Right ventricle myocardium superior (tissue), 1 donor: ENCODE results near the gene ITGB5. TPM values are rescaled to one million over a fixed set of nuclear protein-coding genes. Genes with fewer than 3 reads are reported as not detected.
"Not testable (repeated sequence)": the region's sequence is repeated elsewhere in the genome, so short reads cannot be mapped to it uniquely, and the experiment has no call there.

Experiments used
- ATAC-seq: fragments of 200-7000 bp; cut with Tn5 transposase; one replicate; pipeline ENCODE4 v1.9.1; 2020; ENCODE audit warnings: mild to moderate bottlenecking; ENCODE audit not compliant: poor library complexity
- DNase-seq: peaks from one replicate; pipeline ENCODE4 v3.0.0-alpha.2; 2020
- intact Hi-C: fragments of 100-400 bp; cut with DNase I; formaldehyde crosslinking; loops from one replicate; pipeline ENCODE4 v1.11.2; 2022
- total RNA-seq: library from RNA; stranded (reverse); fragmentation: NEBNext Ultra II Directional; extraction: Animal tissue kit (Norgen Biotek cat#: 25700); gene quantifications from one replicate; pipeline ENCODE4 v1.2.1, GENCODE V29; 2021
- donor health status: DM: no; HTN: yes; CAD: no; lungs with severe emphysema.

Gene ITGB5
- total RNA-seq, 1 donor from 2014 or later = 112 TPM

DNA sequence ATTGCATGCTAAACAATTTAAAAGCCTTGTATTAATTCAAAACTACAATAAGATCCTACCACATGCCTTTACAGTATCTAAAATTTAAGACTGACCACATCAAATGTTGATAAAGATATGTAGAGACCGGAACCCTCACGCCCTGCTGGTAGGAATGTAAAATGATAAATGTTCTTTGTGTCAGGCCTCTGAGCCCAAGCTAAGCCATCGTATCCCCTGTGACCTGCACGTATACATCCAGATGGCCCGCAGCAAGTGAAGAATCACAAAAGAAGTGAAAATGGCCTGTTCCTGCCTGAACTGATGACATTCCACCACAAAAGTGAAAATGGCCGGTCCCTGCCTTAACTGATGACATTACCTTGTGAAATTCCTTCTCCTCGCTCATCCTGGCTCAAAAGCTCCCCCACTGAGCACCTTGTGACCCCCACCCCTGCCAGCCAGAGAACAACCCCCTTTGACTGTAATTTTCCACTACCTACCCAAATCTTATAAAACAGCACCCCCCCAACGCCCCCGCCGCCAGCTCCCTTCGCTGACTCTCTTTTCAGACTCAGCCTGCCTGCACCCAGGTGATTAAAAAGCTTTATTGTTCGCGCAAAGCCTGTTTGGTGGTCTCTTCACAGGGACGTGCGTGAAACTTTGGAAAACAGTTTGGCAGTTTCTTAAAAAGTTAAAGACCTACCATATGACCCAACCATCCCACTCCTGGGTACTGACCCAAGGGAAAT is 59.5 kb downstream of the ITGB5 start:
- intact Hi-C loops, ATAC-seq, DNase-seq: not testable (repeated sequence)

DNA sequence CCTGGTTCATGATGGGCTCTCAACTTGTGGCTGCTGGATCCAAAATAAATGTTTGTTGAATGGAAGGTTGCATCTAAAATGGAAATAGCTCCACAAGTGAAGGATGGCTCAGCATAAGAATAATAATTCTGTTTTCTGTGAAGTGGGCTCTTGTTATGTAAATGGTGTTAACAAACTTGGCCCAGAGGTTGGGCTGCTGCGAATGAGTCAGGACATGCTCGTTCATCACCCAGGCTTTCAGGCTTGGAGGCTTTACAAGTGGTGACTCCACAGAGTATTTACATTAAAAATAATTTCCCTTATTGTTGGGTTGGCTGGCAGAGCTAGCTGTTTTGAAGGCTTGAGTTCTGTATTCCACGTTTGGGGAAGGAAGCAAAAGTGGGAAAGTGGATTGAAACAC is 60.5 kb downstream of the ITGB5 start:
- ATAC-seq (no peak), DNase-seq (no peak)
- intact Hi-C loops = no loop called here

DNA sequence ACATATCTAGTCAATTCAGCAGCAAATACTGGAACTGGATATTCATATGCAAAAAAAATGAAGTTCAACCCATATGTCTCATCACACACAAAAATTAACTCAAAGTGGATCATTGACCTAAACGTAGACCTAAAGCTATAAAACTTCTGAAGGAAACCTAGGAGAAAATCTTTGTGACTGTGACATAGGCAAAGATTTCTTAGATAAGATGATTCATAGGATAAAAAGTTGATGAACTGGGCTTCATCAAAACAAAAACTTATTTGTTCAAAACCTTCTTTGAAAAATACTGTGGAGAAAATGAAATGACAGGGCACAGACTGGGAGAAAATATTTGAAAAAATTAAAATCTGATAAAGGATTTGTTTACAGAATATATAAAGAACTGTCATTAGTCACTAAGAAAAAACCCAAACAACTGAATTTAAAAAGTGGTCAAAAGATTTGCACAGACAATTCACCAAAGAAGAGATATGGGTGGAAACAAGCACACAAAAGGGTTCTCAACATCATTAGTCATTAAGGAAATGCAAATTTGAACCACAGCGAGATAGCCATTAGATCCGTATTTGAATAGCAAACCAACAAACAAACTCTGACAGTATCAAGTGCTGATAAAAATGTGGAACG is 62.8 kb downstream of the ITGB5 start:
- DNase-seq = no peak
- ATAC-seq = no peak

DNA sequence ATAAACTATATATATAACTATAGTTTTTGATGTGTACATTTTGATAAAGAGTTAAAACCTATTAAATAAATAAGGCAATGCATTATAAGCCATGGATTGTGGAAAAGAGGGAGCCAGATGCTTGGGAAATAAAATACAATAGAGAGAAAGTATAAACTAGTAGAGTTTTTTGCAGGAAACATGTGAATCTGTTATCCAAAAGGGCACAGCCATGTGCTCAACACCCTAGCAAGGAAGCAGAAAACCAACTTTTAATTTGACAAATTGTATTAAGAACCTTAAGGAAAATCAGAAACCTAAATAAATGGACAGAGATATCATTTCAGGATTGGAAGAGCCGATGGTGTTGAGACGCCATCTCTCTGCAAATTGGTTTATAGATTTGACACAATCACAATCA is 63.5 kb downstream of the ITGB5 start:
- no peak for DNase-seq
- intact Hi-C loops = no loop called here
- ATAC-seq = no peak

More for the DNA sequence above, 62.8 kb downstream of the ITGB5 start:
- intact Hi-C loops = no loop called here

GRCh38 chr3:124823206-124823605 is 64.0 kb downstream of the ITGB5 start:
- intact Hi-C loops = no loop called here
- DNase-seq (no peak), ATAC-seq (no peak)

DNA sequence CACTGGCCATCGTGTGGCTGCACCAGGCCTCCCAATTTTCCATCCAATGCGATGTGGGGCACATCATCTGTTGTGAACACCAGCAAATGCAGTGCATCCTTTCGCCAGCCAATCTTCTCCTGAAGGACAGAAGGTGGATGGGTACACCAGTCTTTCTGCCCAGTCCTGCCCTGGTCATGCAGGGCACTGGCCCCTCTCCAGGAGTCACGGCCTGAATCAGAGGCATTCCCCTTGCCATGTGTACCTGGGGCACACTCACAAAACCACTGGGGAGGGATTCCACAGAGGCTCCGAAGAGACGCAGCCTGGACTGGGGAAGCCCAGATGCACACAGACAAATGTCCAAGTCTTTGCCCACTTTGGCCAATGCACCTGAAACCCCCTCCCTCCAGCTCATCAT is 65.8 kb downstream of the ITGB5 start:
- intact Hi-C loops = no loop called here
- ATAC-seq = no peak
- DNase-seq = no peak

DNA sequence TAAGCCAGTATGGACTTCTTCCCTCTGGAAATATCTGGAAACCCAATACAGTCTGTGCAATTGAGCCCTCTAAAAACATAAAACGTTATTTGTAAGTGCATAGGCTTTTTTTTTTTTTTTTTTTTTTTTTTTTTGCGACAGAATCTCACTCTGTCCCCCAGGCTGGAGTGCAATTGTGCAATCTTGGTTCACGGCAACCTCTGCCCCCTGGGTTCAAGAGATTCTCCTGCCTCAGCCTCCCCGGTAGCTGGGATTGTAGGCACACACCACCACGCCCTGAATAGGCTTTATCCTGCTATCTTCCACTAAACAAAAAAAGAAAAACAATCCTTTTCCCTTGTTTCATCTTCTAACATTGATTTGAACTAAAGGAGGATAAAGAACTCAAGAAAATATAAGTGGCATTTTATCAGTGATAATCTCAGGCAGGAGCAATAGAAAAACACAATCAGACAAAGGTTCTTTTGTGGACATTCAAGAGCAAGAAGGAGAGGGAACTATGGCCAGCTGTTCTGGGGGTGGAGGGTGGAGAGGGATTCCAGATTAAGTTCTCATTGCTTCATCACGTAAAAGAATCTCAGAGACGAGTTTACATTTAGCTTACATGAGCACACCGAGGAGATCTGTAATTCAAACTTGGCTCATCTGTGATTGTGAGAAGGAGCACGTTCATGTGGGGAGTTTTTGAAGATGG is 68.6 kb downstream of the ITGB5 start:
- no peak for DNase-seq
- intact Hi-C loops = no loop called here
- ATAC-seq = peak; percentile 33

DNA sequence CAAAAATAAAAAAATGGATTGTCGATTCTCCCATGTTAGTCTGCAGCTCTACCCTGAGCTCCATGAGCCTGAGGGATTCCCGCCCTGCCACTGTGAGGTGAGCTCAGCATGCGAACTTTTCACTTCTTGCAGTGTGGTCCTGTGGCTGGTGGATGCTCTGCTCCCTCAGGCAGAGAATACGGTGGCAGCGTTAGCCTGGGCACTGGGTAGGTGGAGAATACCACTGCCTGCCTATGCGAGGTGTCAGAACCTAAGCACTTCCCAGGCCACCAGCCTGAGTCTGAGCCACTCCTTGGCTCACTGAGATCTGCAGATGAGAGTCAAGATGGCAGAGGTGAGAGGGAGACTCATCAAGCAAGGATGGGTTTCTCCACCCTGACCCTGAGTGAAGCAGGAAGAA is 70.1 kb downstream of the ITGB5 start:
- ATAC-seq = no peak

GRCh38 chr3:124816206-124816605 is 71.0 kb downstream of the ITGB5 start:
- ATAC-seq (no peak), DNase-seq (no peak)
- intact Hi-C loops = no loop called here

More for the DNA sequence above, 70.1 kb downstream of the ITGB5 start:
- intact Hi-C loops = no loop called here
- DNase-seq = no peak

DNA sequence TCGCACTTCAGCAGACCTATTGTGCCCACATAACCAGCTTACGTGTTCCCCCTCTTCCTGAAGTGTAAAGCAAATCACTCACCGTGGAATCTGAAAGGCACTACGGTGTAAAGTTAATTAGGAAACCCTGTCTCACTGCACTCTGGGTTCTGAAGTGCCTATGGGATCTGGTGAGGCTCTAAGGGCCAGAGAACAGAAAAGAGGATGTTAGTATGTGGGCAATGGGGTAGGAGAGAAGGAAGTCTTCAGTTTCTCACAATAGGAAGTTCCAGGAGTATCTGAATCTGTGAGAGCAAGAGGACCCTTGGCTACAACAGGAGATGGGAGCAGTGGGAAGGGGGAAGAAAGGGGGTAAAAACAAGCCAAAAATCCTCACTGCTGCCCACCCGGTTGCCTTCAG is 71.4 kb downstream of the ITGB5 start:
- intact Hi-C loops = no loop called here
- DNase-seq (no peak), ATAC-seq (no peak)

- intact Hi-C loops = no loop called here
- ATAC-seq (no peak), DNase-seq (no peak)
Observed at GRCh38 chr3:124814620-124815421, 72.3 kb downstream of the ITGB5 start.

- DNase-seq (no peak), ATAC-seq (no peak)
- intact Hi-C loops = no loop called here
Observed at GRCh38 chr3:124813541-124813940, 73.6 kb downstream of the ITGB5 start.

DNA sequence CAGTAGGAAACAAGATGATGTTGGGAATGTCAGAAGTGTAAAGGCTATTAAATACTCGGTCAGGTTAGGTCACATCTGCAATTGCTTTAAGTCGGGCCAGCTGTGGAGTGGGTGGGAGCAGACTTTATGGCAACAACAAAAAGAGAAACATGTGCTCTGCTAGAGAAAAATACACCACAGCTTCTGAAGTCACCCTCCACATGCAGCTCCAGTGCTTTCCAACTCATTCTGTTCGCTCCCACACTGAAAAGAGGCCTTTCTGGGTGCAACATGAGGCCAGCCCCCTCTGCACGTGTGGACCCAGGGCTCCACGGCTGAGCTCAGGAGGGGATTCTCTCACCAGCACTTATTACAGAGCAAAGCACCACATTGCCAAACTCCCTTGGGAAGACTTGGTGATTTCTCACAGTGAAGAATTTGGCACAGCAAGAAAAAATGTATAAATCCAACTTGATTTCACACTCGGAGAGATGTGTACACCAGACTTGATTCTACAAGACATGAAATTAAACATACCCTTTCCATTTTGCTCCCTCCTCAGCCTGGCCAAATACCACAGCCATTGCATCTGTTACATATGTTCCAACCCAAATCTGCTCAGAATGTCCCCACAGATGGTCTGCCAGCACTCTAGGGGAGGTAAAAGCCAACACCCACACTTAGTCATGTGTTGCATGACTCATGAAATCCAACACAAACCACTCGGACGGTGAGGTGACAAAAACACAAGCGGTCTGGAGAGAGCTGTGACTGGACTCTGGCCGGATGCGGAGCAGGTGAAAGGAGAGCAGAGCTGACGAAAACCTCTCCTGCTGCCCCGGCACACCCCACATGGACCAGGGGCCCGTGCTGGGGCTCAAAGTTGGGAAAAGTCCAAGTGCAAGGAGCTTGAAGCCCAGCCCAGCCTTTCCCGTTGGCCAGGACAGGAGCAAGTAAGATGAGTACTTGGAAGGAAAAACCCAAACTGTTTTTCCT is 74.6 kb downstream of the ITGB5 start:
- intact Hi-C loops = no loop called here
- DNase-seq = peak; percentile 65
- peak; percentile 85 for ATAC-seq

GRCh38 chr3:124811436-124811835 is 75.7 kb downstream of the ITGB5 start:
- intact Hi-C loops = no loop called here
- peak; percentile 54 for ATAC-seq
- DNase-seq = no peak

GRCh38 chr3:124810970-124811369 is 76.2 kb downstream of the ITGB5 start:
- ATAC-seq (peak; percentile 55), DNase-seq (no peak)
- intact Hi-C loops = no loop called here

- no peak for DNase-seq
- ATAC-seq = no peak
- intact Hi-C loops = no loop called here
Observed at GRCh38 chr3:124809039-124809438, 78.1 kb downstream of the ITGB5 start.

GRCh38 chr3:124805671-124806070 is 81.5 kb downstream of the ITGB5 start:
- DNase-seq (no peak), ATAC-seq (no peak)
- intact Hi-C loops = no loop called here

- DNase-seq = no peak
- no peak for ATAC-seq
- intact Hi-C loops = no loop called here
Observed at GRCh38 chr3:124804875-124805274, 82.3 kb downstream of the ITGB5 start.
